ENCODE results near the gene OGT.
"Not testable (repeated sequence)": the region's sequence is repeated elsewhere in the genome, so short reads cannot be mapped to it uniquely, and the experiment has no call there.

OGT gene

GRCh38 chrX:71579136-71579989 lies 46.5 kb downstream of the OGT start:
- in situ Hi-C loops (cut with MboI; ENCODE audit: low sequenced_read_pairs): no loop called here

- in situ Hi-C loops (cut with MboI; ENCODE audit: low sequenced_read_pairs): no loop called here
Observed at GRCh38 chrX:71579990-71580380, 47.1 kb downstream of the OGT start.

- in situ Hi-C loops (cut with MboI; ENCODE audit: low sequenced_read_pairs): no loop called here
Observed at GRCh38 chrX:71581210-71581609, 48.3 kb downstream of the OGT start.

- in situ Hi-C loops (cut with MboI; ENCODE audit: low sequenced_read_pairs): no loop called here
Observed at GRCh38 chrX:71586929-71587328, 54.0 kb downstream of the OGT start.

- in situ Hi-C loops (cut with MboI; ENCODE audit: low sequenced_read_pairs): not testable (repeated sequence)
Observed at GRCh38 chrX:71593210-71593609, 60.3 kb downstream of the OGT start.

GRCh38 chrX:71599965-71600364 lies 67.1 kb downstream of the OGT start:
- in situ Hi-C loops (cut with MboI; ENCODE audit: low sequenced_read_pairs): no loop called here

- in situ Hi-C loops (cut with MboI; ENCODE audit: low sequenced_read_pairs): no loop called here
Observed at GRCh38 chrX:71603618-71604017, 70.7 kb downstream of the OGT start.

GRCh38 chrX:71604141-71604540 lies 71.2 kb downstream of the OGT start:
- in situ Hi-C loops (cut with MboI; ENCODE audit: low sequenced_read_pairs): no loop called here

GRCh38 chrX:71604796-71605568 lies 72.1 kb downstream of the OGT start:
- in situ Hi-C loops (cut with MboI; ENCODE audit: low sequenced_read_pairs): no loop called here

GRCh38 chrX:71606536-71607216 lies 73.8 kb downstream of the OGT start:
- in situ Hi-C loops (cut with MboI; ENCODE audit: low sequenced_read_pairs): no loop called here

- in situ Hi-C loops (cut with MboI; ENCODE audit: low sequenced_read_pairs): no loop called here
Observed at GRCh38 chrX:71607488-71607887, 74.6 kb downstream of the OGT start.

GRCh38 chrX:71609095-71609750 lies 76.3 kb downstream of the OGT start:
- in situ Hi-C loops (cut with MboI; ENCODE audit: low sequenced_read_pairs): no loop called here

GRCh38 chrX:71611736-71612135 lies 78.8 kb downstream of the OGT start:
- in situ Hi-C loops (cut with MboI; ENCODE audit: low sequenced_read_pairs): not testable (repeated sequence)

- in situ Hi-C loops (cut with MboI; ENCODE audit: low sequenced_read_pairs): no loop called here
Observed at GRCh38 chrX:71612256-71612655, 79.4 kb downstream of the OGT start.

GRCh38 chrX:71615056-71615455 lies 82.2 kb downstream of the OGT start:
- in situ Hi-C loops (cut with MboI; ENCODE audit: low sequenced_read_pairs): no loop called here

GRCh38 chrX:71615954-71616353 lies 83.0 kb downstream of the OGT start:
- in situ Hi-C loops (cut with MboI; ENCODE audit: low sequenced_read_pairs): no loop called here

GRCh38 chrX:71616672-71617529 lies 84.0 kb downstream of the OGT start:
- in situ Hi-C loops (cut with MboI; ENCODE audit: low sequenced_read_pairs): no loop called here

GRCh38 chrX:71617742-71618141 lies 84.8 kb downstream of the OGT start:
- in situ Hi-C loops (cut with MboI; ENCODE audit: low sequenced_read_pairs): no loop called here

GRCh38 chrX:71618303-71618721 lies 85.4 kb downstream of the OGT start, which contains the start of gene CXCR3:
Gene CXCR3 (minus strand): TSS chrX:71618511. CDS start chrX:71618449, 62 bp downstream.
- in situ Hi-C loops (cut with MboI; ENCODE audit: low sequenced_read_pairs): no loop called here

GRCh38 chrX:71618787-71619186 lies 85.9 kb downstream of the OGT start:
- in situ Hi-C loops (cut with MboI; ENCODE audit: low sequenced_read_pairs): no loop called here
